Gastroesophageal sphincter (tissue), 3 donors: ENCODE results near the gene TAF4.

Source experiments
- CTCF ChIP-seq, 4 experiments: fragments of 200-600 bp in 2 of 4; fragments of 450-650 bp in 2 of 4; sonication (generic) in 1 of 4; IDR thresholded peaks; one replicate each; pipeline ENCODE4 v1.5.1; 2017 to 2019; ENCODE audit warnings: antibody characterized with exemption in 4 of 4, mild to moderate bottlenecking in 2 of 4, moderate library complexity in 2 of 4
- EP300 ChIP-seq: sonication (generic); formaldehyde crosslinking; IDR thresholded peaks from one replicate; pipeline ENCODE4 v1.6.1; 2017; ENCODE audit warnings: antibody characterized with exemption, mild to moderate bottlenecking
- POLR2AphosphoS5 ChIP-seq: sonication (generic); formaldehyde crosslinking; IDR thresholded peaks from one replicate; pipeline ENCODE4 v1.6.1; 2017; ENCODE audit warnings: antibody characterized with exemption

GRCh38 chr20:61929561-61929960 lies 136.1 kb downstream of the TAF4 start:
- no peak for TF ChIP-seq EP300
- TF ChIP-seq CTCF (IDR thresholded peaks at IDR 0.05) = no peak
- no peak for TF ChIP-seq POLR2AphosphoS5
